ENCODE results near the gene FIP1L1. TPM values are rescaled to one million over a fixed set of nuclear protein-coding genes. Genes with fewer than 3 reads are reported as not detected.

Gene FIP1L1
- total and polyA plus RNA-seq, 9 donors: 50.1 to 67.9 (median 64.4) TPM

GRCh38 chr4:53436251-53436650 is 58.8 kb downstream of the FIP1L1 start:
- TF ChIP-seq POLR2A (IDR thresholded peaks at IDR 0.05) (no peak), CTCF (IDR thresholded peaks at IDR 0.05) (no peak), EP300 (IDR thresholded peaks at IDR 0.05) (no peak)
- H3K27me3 ChIP-seq: no peaks in the 10 kb centered on the region
- no peaks in the 10 kb centered on the region for H3K4me1 ChIP-seq (ENCODE audit: insufficient read depth)
- no peak overlapping the region for H3K27ac ChIP-seq
- no peak overlapping the region for H3K4me3 ChIP-seq
- no peak for DNase-seq
- no peaks in the 10 kb centered on the region for H3K36me3 ChIP-seq
- intact Hi-C loops (cut with DNase I): no loop called here
- WGBS, 3 donors: 91 to 100% (median 98%) methylated on average over 1 of the region's 1 CpG
- H3K9me3 ChIP-seq: no peaks in the 10 kb centered on the region

- Histone ChIP-seq H3K4me1 (ENCODE audit: insufficient read depth) (no peaks in the 10 kb centered on the region), H3K4me3 (no peak overlapping the region), H3K36me3 (no peaks in the 10 kb centered on the region), H3K27me3 (no peaks in the 10 kb centered on the region), H3K9me3 (no peaks in the 10 kb centered on the region), H3K27ac (no peak overlapping the region)
- TF ChIP-seq CTCF (IDR thresholded peaks at IDR 0.05) (no peak), POLR2A (IDR thresholded peaks at IDR 0.05) (no peak), EP300 (IDR thresholded peaks at IDR 0.05) (no peak)
- DNase-seq: no peak
- intact Hi-C loops (cut with DNase I): no loop called here
- WGBS, 3 donors: 92 to 98% (median 93%) methylated on average over 1 of the region's 1 CpG
Measured at GRCh38 chr4:53441564-53441963, 64.1 kb downstream of the FIP1L1 start.

GRCh38 chr4:53444954-53445353 is 67.5 kb downstream of the FIP1L1 start:
- intact Hi-C loops (cut with DNase I): no loop called here
- TF ChIP-seq EP300 (IDR thresholded peaks at IDR 0.05) (no peak), POLR2A (IDR thresholded peaks at IDR 0.05) (no peak), CTCF (IDR thresholded peaks at IDR 0.05) (no peak)
- WGBS, 3 donors: 89 to 98% (median 94%) methylated on average over 2 of the region's 2 CpGs

GRCh38 chr4:53450773-53451172 is 73.3 kb downstream of the FIP1L1 start:
- TF ChIP-seq POLR2A (IDR thresholded peaks at IDR 0.05) (no peak), CTCF (IDR thresholded peaks at IDR 0.05) (no peak)
- Histone ChIP-seq H3K27me3 (no peaks in the 10 kb centered on the region), H3K4me3 (no peak overlapping the region), H3K4me1 (ENCODE audit: insufficient read depth) (peaks cover 4% of the 10 kb centered on the region), H3K27ac (no peak overlapping the region), H3K36me3 (no peaks in the 10 kb centered on the region), H3K9me3 (no peaks in the 10 kb centered on the region)
- 75 to 93% (median 87%) methylated on average over 3 of the region's 3 CpGs for WGBS, 3 donors
- intact Hi-C loops (cut with DNase I): no loop called here
- no peak for DNase-seq

More at GRCh38 chr4:53444954-53445353, 67.5 kb downstream of the FIP1L1 start:
- Histone ChIP-seq H3K9me3 (no peaks in the 10 kb centered on the region), H3K27ac (no peak overlapping the region), H3K36me3 (no peaks in the 10 kb centered on the region), H3K4me3 (no peak overlapping the region), H3K4me1 (ENCODE audit: insufficient read depth) (no peaks in the 10 kb centered on the region), H3K27me3 (no peaks in the 10 kb centered on the region)
- no peak for DNase-seq

DNA sequence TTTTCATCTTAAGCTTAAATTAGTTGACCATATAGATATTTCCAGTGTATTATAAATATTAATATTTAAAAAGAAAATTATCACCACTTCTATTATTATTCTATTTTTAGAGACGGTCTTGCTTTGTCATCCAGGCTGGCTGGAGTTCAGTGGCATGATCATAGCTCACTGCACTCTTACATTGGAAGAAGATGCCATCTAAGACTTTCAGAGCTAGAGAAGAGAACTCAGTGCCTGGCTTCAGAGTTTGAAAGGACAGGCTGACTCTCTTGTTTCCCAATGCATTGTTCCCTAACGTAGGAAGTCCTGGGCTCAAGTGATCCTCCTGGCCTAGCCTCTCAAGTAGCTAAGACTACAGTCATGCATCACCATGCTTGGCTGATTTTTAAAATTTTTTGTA is 75.9 kb downstream of the FIP1L1 start:
- no peaks in the 10 kb centered on the region for H3K9me3 ChIP-seq
- WGBS, 3 donors: 88 to 93% (median 93%) methylated on average over 2 of the region's 2 CpGs

More for the DNA sequence above, 75.9 kb downstream of the FIP1L1 start:
- Histone ChIP-seq H3K4me1 (ENCODE audit: insufficient read depth) (peaks cover 5% of the 10 kb centered on the region), H3K4me3 (no peak overlapping the region), H3K36me3 (no peaks in the 10 kb centered on the region), H3K27me3 (no peaks in the 10 kb centered on the region), H3K27ac (no peak overlapping the region)
- intact Hi-C loops (cut with DNase I): no loop called here
- DNase-seq: no peak
- TF ChIP-seq EP300 (IDR thresholded peaks at IDR 0.05) (no peak), POLR2A (IDR thresholded peaks at IDR 0.05) (no peak), CTCF (IDR thresholded peaks at IDR 0.05) (no peak)

All from ovary (tissue), 9 donors.